MV-4-11 (cell line): Measurements from ENCODE around the gene SRMS.
A peak's percentile ranks its signal among the peaks of the same experiment; 100 is the strongest.

ENCODE experiments used
- DNase-seq: peaks from one replicate; lab custom pipeline; 2025; lab: John Stamatoyannopoulos, UW

The SRMS gene

GRCh38 chr20:63552481-63553249 lies 5.1 kb upstream of the SRMS start:
- peak; percentile 49 for DNase-seq

- DNase-seq: no peak
Measured at GRCh38 chr20:63551068-63551467, 3.5 kb upstream of the SRMS start.

- DNase-seq: no peak
Measured at GRCh38 chr20:63549679-63550282, 2.2 kb upstream of the SRMS start.

DNA sequence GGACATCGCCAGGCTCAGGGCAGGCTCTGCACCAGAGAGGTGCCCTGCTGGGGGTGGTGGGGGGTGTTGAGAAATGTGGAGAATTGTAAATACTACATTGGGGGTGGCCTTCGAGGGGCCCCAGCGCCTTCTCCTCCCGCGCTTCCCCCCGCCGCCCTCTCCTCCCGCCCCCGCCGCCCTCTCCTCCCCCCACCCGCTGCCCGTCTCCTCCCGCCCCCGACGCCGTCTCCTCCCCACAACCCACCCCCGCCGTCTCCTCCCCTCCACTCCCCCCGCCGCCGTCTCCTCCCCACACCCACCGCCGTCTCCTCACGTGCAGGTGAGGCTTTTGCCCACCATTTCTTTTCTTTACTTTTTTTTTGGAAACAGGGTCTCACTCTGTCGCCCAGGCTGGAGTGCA lies 1.5 kb upstream of the SRMS start:
- DNase-seq: no peak

- DNase-seq: no peak
Measured at GRCh38 chr20:63548542-63548941, 993 bp upstream of the SRMS start.

DNA sequence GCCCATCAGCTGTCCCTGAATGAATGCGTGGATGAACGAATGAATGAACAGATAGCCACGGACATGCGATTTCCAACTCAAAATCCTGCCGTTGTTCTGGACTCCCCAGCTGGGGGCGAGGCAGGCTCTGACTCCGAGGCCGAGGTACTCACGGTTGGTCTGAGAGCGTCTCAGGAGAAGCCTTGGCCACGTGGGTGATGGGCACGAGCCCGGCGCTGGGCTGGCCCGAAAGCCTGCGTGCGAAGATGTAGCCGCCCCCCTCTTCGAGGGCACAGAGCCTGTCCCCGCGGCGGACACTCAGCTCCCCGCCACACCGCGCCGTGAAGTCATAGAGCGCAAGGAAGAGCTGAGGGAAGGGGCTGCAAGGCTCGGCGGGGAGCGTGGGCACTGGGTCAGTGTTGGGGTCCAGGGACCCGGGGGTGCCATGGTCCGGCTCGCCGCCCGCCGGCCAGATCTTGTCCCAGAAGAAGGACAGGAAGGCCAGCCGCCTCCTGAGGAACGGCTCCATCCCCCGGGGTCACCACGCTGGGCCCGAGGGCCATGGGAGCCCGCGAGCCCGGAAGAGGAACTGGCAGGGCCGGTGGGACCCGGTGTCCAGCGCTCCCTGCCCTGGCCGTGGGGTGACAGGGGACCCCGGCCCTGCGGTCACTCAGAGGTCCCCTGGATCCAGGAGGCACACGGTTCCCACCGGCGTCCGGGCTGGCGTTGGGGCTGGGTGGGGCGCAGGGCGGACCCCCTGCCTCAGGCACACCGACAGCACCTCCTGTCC lies 409 bp downstream of the SRMS start:
- DNase-seq: no peak

GRCh38 chr20:63546256-63546955 lies 1.1 kb downstream of the SRMS start:
- DNase-seq: no peak

DNA sequence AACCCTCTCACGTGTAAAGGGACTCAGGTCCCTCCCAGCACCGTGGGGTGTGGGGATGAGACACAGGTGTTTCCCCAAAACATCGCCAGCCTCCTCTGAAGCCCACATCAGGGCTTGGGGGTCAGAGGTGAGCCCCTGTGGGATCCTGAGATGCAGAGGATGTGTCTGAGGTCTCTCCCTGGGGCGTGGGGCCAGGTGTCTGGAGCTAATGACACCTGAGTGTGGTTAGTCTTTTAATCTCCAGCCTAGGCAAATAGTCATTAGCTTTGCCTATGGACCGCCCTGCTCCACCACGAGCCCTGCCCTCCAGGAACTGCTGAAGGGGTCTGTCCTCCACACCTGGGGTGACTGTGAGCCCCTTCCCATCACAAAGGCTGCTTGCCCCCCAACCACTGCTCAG lies 1.7 kb downstream of the SRMS start:
- no peak for DNase-seq

- no peak for DNase-seq
Measured at GRCh38 chr20:63544958-63545516, 2.5 kb downstream of the SRMS start.

- DNase-seq: no peak
Measured at GRCh38 chr20:63544241-63544957, 3.1 kb downstream of the SRMS start.

DNA sequence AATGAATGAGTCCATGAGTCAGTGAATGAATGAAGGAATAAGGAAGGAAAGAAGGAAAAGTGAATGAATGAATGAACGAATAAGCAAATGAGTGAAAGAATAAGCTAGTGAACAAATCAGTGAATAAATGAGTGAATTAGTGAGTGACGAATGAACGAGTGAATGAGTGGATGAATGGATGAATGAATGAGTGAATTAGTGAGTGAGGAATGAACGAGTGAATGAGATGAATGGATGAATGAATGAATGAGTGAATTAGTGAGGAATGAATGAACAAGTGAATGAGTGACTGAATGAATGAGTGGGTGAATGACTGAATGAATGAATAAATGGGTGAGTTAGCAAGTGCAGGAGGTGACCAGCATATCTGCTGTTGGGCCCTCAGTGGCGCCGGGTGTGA lies 3.8 kb downstream of the SRMS start:
- no peak for DNase-seq

- no peak for DNase-seq
Measured at GRCh38 chr20:63543131-63543530, 4.4 kb downstream of the SRMS start.

DNA sequence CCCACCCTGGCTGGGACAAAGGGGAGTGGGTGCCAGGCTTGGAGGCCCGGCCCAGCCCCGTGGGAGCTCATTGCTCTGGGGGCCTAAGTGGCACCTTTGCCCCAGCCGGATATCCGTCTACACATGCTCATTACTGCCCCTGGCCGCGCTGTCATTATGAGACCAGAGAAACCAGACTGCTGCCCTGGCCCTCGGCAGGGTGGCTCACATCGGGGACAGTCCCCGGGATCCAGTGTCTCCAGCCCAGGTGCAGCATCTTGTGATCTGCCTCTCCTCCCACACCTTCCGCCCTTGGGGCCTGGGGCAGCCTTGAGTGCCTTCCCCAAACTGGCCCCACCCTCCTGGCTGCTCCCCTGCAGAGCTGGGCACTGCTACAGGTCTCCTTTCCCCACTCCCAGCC lies 4.9 kb downstream of the SRMS start:
- DNase-seq: no peak

DNA sequence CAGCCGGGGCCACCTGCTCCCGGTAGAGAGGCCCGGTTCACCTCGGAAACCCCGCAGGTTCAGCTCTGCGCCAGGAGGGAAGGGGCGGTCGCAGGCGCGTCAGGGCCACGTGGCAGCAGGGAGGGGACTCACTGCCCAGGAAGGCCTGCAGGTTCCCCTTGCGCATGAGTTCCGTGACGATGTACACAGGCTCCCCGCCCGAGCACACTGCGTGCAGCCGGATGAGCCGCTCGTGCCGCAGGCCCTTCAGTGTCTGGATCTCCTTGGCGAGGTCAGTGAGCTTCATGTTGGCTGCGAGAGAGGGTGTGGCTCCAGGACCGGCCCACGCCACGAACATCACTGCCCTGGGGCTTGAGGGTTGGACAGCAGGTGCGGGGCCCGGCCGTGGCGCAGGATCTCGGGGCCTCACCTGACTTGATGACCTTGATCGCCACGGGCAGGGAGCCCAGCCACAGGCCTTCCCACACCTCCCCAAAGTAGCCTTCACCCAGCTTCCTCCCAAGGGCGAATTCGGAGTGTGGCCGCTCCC lies 5.5 kb downstream of the SRMS start:
- no peak for DNase-seq

DNA sequence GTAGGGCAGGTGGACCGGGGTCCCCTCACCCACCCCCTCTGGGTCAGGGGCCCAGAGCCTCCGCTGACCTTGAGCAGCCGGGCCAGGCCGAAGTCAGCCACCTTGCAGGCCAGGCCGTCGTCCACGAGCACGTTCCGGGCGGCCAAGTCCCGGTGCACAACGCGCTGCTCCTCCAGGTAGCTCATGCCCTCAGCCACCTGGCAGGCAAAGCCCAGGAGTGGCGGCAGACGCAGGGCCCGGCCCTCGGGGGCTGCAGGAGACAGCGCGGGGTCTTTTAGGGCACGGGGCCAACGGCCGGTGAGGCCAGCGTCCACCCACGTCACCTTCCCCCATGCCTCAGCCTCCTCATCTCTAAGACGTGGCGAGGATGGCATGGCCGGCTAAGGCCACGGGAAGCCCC lies 6.2 kb downstream of the SRMS start:
- no peak for DNase-seq

GRCh38 chr20:63540417-63541186 lies 6.9 kb downstream of the SRMS start:
- no peak for DNase-seq

GRCh38 chr20:63539441-63540370 lies 7.8 kb downstream of the SRMS start:
- no peak for DNase-seq

DNA sequence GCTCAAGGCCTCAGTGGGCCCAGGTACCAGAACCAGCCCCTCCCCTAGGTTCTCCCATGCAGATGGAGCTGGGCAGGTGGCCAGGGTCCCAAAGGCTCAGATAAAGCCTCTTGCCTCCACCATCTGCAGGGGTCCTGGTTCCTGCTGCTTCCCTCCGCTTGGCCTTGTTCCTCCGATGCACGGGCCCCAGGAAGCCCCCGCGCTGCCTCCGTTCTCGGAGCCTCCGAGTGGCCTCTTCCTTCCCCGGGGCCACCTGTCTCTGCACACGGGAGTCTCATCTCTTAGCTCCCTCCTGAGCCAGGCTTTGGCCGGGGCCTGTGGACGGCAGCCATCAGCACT lies 8.5 kb downstream of the SRMS start:
- no peak for DNase-seq
